Activated T-helper 17 cell treated with anti-CD3 and anti-CD28 coated beads, Interleukin-2, amount 50 U/mL, for 72 hours (primary cell): ENCODE data around the gene CFAP20. TPM values are rescaled to one million over a fixed set of nuclear protein-coding genes. Genes with fewer than 3 reads are reported as not detected.

ENCODE experiments used
- ATAC-seq: fragments of 150-1000 bp; cut with Tn5 transposase; replicated peaks from 2 replicates; pipeline ENCODE4 v1.10.0; 2021; ENCODE audit warnings: mild to moderate bottlenecking, moderate library complexity
- H3K27ac Mint-ChIP-seq: one replicate; pipeline ENCODE4 v1.8.0; 2022; ENCODE audit warnings: mixed read lengths
- H3K27me3 Mint-ChIP-seq: one replicate; pipeline ENCODE4 v1.8.0; 2022; ENCODE audit warnings: mixed read lengths
- H3K36me3 Mint-ChIP-seq: one replicate; pipeline ENCODE4 v1.8.0; 2022; ENCODE audit warnings: low read depth, mild to moderate bottlenecking, mixed read lengths
- H3K4me1 Mint-ChIP-seq: one replicate; pipeline ENCODE4 v1.8.0; 2022; ENCODE audit warnings: mixed read lengths
- H3K4me3 Mint-ChIP-seq: one replicate; pipeline ENCODE4 v1.8.0; 2022; ENCODE audit warnings: mild to moderate bottlenecking, mixed read lengths
- H3K9me3 Mint-ChIP-seq: one replicate; pipeline ENCODE4 v1.8.0; 2022; ENCODE audit warnings: mixed read lengths
- total RNA-seq, 2 donors: library from RNA; stranded (reverse); gene quantifications; one replicate each; pipeline ENCODE4 v1.2.3, GENCODE V29; 2022

The CFAP20 gene
- total RNA-seq, 2 donors from 2014 or later, result 28.7 to 49.7 TPM

GRCh38 chr16:58116529-58116928 is 12.7 kb downstream of the CFAP20 start:
- H3K36me3 Mint-ChIP-seq, result peaks cover 56% of the 10 kb centered on the region
- no peak for ATAC-seq
- no peak overlapping the region for H3K4me3 Mint-ChIP-seq
- no peaks in the 10 kb centered on the region for H3K27me3 Mint-ChIP-seq
- H3K4me1 Mint-ChIP-seq, result peaks cover 4% of the 10 kb centered on the region
- no peaks in the 10 kb centered on the region for H3K9me3 Mint-ChIP-seq
- H3K27ac Mint-ChIP-seq, result no peak overlapping the region

- peaks cover 4% of the 10 kb centered on the region for H3K4me1 Mint-ChIP-seq
- no peaks in the 10 kb centered on the region for H3K27me3 Mint-ChIP-seq
- H3K27ac Mint-ChIP-seq, result no peak overlapping the region
- H3K4me3 Mint-ChIP-seq, result no peak overlapping the region
- no peak for ATAC-seq
- no peaks in the 10 kb centered on the region for H3K9me3 Mint-ChIP-seq
- H3K36me3 Mint-ChIP-seq, result peaks cover 56% of the 10 kb centered on the region
These were observed 13.1 kb downstream of the CFAP20 start for GRCh38 chr16:58116081-58116480.

- Mint-ChIP-seq H3K36me3 (peaks cover 56% of the 10 kb centered on the region), H3K4me1 (peaks cover 3% of the 10 kb centered on the region), H3K9me3 (no peaks in the 10 kb centered on the region), H3K4me3 (no peak overlapping the region), H3K27me3 (no peaks in the 10 kb centered on the region), H3K27ac (no peak overlapping the region)
- ATAC-seq, result no peak
These were observed 14.1 kb downstream of the CFAP20 start for GRCh38 chr16:58114827-58115825.

GRCh38 chr16:58111302-58111627 is 17.9 kb downstream of the CFAP20 start:
- no peak for ATAC-seq
- H3K4me1 Mint-ChIP-seq, result no peaks in the 10 kb centered on the region
- no peaks in the 10 kb centered on the region for H3K9me3 Mint-ChIP-seq
- H3K27me3 Mint-ChIP-seq, result no peaks in the 10 kb centered on the region
- no peak overlapping the region for H3K27ac Mint-ChIP-seq
- H3K36me3 Mint-ChIP-seq, result peaks cover 45% of the 10 kb centered on the region
- no peak overlapping the region for H3K4me3 Mint-ChIP-seq

- Mint-ChIP-seq H3K4me3 (no peak overlapping the region), H3K27me3 (no peaks in the 10 kb centered on the region), H3K36me3 (peaks cover 39% of the 10 kb centered on the region), H3K27ac (peak overlapping the region; percentile 35), H3K4me1 (no peaks in the 10 kb centered on the region), H3K9me3 (no peaks in the 10 kb centered on the region)
- ATAC-seq, result no peak
These were observed 18.4 kb downstream of the CFAP20 start for GRCh38 chr16:58110571-58111301.

- Mint-ChIP-seq H3K27me3 (no peaks in the 10 kb centered on the region), H3K27ac (no peak overlapping the region), H3K36me3 (peaks cover 31% of the 10 kb centered on the region), H3K9me3 (no peaks in the 10 kb centered on the region), H3K4me1 (no peaks in the 10 kb centered on the region), H3K4me3 (no peak overlapping the region)
- ATAC-seq, result no peak
These were observed 19.3 kb downstream of the CFAP20 start for GRCh38 chr16:58109881-58110280.

- H3K27me3 Mint-ChIP-seq, result no peaks in the 10 kb centered on the region
- no peak overlapping the region for H3K27ac Mint-ChIP-seq
- peaks cover 25% of the 10 kb centered on the region for H3K36me3 Mint-ChIP-seq
- no peak for ATAC-seq
- H3K4me1 Mint-ChIP-seq, result no peaks in the 10 kb centered on the region
- no peak overlapping the region for H3K4me3 Mint-ChIP-seq
- no peaks in the 10 kb centered on the region for H3K9me3 Mint-ChIP-seq
These were observed 19.9 kb downstream of the CFAP20 start for GRCh38 chr16:58109330-58109729.

- no peaks in the 10 kb centered on the region for H3K27me3 Mint-ChIP-seq
- no peaks in the 10 kb centered on the region for H3K9me3 Mint-ChIP-seq
- H3K36me3 Mint-ChIP-seq, result peaks cover 9% of the 10 kb centered on the region
- ATAC-seq, result no peak
- H3K27ac Mint-ChIP-seq, result no peak overlapping the region
- H3K4me1 Mint-ChIP-seq, result no peaks in the 10 kb centered on the region
- H3K4me3 Mint-ChIP-seq, result no peak overlapping the region
These were observed 21.5 kb downstream of the CFAP20 start for GRCh38 chr16:58107709-58108108.

- no peaks in the 10 kb centered on the region for H3K4me1 Mint-ChIP-seq
- peaks cover 4% of the 10 kb centered on the region for H3K36me3 Mint-ChIP-seq
- no peak overlapping the region for H3K27ac Mint-ChIP-seq
- H3K4me3 Mint-ChIP-seq, result no peak overlapping the region
- ATAC-seq, result no peak
- no peaks in the 10 kb centered on the region for H3K27me3 Mint-ChIP-seq
- H3K9me3 Mint-ChIP-seq, result no peaks in the 10 kb centered on the region
These were observed 22.0 kb downstream of the CFAP20 start for GRCh38 chr16:58107228-58107627.

- Mint-ChIP-seq H3K27me3 (no peaks in the 10 kb centered on the region), H3K27ac (no peak overlapping the region), H3K9me3 (no peaks in the 10 kb centered on the region), H3K4me3 (no peak overlapping the region), H3K4me1 (no peaks in the 10 kb centered on the region), H3K36me3 (no peaks in the 10 kb centered on the region)
- ATAC-seq, result no peak
These were observed 23.6 kb downstream of the CFAP20 start for GRCh38 chr16:58105631-58106030.

GRCh38 chr16:58102665-58103392 is 26.4 kb downstream of the CFAP20 start:
- H3K27me3 Mint-ChIP-seq, result no peaks in the 10 kb centered on the region
- no peak for ATAC-seq
- H3K4me1 Mint-ChIP-seq, result peaks cover 4% of the 10 kb centered on the region
- no peaks in the 10 kb centered on the region for H3K9me3 Mint-ChIP-seq
- H3K4me3 Mint-ChIP-seq, result no peak overlapping the region
- H3K27ac Mint-ChIP-seq, result no peak overlapping the region
- H3K36me3 Mint-ChIP-seq, result no peaks in the 10 kb centered on the region

GRCh38 chr16:58099956-58100300 is 29.3 kb downstream of the CFAP20 start:
- no peaks in the 10 kb centered on the region for H3K36me3 Mint-ChIP-seq
- H3K9me3 Mint-ChIP-seq, result no peaks in the 10 kb centered on the region
- H3K4me1 Mint-ChIP-seq, result peaks cover 4% of the 10 kb centered on the region
- H3K27me3 Mint-ChIP-seq, result no peaks in the 10 kb centered on the region
- H3K4me3 Mint-ChIP-seq, result no peak overlapping the region
- ATAC-seq, result no peak
- H3K27ac Mint-ChIP-seq, result no peak overlapping the region

- Mint-ChIP-seq H3K9me3 (no peaks in the 10 kb centered on the region), H3K27me3 (no peaks in the 10 kb centered on the region), H3K27ac (no peak overlapping the region), H3K36me3 (no peaks in the 10 kb centered on the region), H3K4me1 (peaks cover 4% of the 10 kb centered on the region), H3K4me3 (no peak overlapping the region)
- ATAC-seq, result no peak
These were observed 29.9 kb downstream of the CFAP20 start for GRCh38 chr16:58099097-58099955.
